KG1 (cell line): Measurements from ENCODE around the gene STK32C.
"Not testable (repeated sequence)": the region's sequence is repeated elsewhere in the genome, so short reads cannot be mapped to it uniquely, and the experiment has no call there.

Source experiments
- DNase-seq: peaks from one replicate; lab custom pipeline; 2025; lab: John Stamatoyannopoulos, UW

STK32C gene

GRCh38 chr10:132167041-132167674 lies 140.6 kb downstream of the STK32C start:
- DNase-seq = no peak

GRCh38 chr10:132166216-132166950 lies 141.4 kb downstream of the STK32C start:
- DNase-seq = no peak

DNA sequence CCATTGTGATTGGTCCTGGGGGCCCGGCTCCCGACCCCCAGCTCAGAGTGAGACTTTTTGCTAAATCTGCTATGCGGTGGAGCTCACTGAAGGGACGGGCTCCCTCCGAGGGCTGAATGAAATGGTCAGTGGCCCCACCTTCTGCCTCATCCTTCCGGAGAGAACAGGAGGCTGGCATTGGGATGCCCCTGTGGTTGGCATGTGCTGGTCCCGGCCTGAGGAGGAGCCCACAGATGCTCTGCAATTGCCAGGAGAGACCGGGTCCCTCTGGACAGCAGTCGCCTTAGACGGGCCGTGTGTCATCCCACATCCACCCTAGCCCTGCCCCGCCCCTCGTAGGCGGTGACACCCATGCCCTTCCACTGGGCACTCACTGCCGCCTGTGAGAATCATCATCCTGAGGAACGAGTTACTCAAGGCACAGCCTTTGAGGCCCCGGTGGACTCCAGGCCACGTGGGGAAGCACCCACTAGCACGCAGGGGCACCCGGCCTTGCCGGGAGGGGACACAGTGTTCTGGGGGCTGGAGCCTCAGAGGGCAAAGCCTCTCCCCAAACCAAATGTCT lies 142.3 kb downstream of the STK32C start:
- DNase-seq = no peak

- DNase-seq = no peak
Measured at GRCh38 chr10:132164761-132165278, 142.9 kb downstream of the STK32C start.

GRCh38 chr10:132163826-132164515 lies 143.8 kb downstream of the STK32C start:
- no peak for DNase-seq

- DNase-seq = no peak
Measured at GRCh38 chr10:132163278-132163765, 144.4 kb downstream of the STK32C start.

DNA sequence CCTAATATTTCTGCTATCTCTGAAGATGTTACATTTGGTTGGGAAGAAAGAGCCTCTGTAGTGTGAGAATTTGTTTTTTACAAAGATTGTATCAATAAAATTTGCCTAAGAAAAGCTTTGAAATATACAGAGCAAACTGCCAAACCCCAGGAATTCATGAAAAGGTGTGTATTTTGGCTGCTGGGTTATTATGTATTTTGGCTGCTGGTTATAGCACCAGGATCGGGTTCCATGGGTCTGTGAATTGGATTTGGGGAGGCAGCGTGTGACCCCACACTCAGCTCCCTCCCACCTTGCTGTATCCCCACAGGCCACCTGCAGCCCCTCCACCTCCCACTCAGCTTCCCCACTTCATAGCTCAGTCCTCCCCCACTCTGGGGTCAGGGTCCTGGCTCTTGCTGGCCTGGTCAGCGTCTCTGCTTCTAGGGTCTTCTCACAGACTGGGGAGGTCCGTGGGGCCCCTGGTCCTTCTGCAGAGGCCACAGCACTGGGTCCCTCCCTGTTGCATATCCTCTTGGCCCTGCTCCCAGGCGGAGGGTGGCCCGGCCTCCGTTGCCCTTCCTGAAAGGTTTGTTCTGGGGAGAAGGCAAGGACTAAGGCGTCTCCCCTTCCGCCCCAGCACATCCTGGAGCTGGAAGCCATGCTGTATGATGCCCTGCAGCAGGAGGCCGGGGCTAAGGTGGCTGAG lies 145.0 kb downstream of the STK32C start:
- no peak for DNase-seq

- DNase-seq = no peak
Measured at GRCh38 chr10:132162021-132162531, 145.7 kb downstream of the STK32C start.

DNA sequence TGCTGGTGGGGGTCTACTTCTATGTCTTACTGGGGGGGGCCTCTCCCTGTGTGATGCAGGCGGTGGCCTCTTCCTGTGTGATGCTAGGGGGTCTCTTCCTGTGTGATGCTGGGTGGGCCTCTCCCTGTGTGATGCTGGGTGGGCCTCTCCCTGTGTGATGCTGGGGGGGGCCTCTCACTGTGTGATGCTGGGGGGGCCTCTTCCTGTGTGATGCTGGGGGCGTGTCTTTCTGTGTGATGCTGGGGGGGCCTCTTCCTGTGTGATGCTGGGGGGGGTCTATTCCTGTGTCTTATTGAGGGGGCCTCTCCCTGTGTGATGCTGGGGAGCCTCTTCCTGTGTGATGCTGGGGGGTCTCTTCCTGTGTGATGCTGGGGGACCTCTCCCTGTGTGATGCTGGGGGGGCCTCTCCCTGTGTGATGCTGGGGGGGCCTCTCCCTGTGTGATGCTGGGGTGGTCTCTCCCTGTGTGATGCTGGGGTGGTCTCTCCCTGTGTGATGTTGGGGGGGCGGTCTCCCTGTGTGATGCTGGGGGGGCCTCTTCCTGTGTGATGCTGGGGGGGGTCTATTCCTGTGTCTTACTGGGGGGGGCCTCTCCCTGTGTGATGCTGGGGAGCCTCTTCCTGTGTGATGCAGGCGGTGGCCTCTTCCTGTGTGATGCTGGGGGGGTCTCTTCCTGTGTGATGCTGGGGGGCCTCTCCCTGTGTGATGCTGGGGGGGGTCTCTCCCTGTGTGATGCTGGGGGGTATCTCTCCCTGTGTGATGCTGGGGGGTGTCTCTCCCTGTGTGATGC lies 146.7 kb downstream of the STK32C start:
- not testable (repeated sequence) for DNase-seq

GRCh38 chr10:132160231-132160630 lies 147.5 kb downstream of the STK32C start:
- not testable (repeated sequence) for DNase-seq

GRCh38 chr10:132159302-132160230 lies 148.2 kb downstream of the STK32C start:
- DNase-seq = not testable (repeated sequence)

- no peak for DNase-seq
Measured at GRCh38 chr10:132158823-132159222, 148.9 kb downstream of the STK32C start.

DNA sequence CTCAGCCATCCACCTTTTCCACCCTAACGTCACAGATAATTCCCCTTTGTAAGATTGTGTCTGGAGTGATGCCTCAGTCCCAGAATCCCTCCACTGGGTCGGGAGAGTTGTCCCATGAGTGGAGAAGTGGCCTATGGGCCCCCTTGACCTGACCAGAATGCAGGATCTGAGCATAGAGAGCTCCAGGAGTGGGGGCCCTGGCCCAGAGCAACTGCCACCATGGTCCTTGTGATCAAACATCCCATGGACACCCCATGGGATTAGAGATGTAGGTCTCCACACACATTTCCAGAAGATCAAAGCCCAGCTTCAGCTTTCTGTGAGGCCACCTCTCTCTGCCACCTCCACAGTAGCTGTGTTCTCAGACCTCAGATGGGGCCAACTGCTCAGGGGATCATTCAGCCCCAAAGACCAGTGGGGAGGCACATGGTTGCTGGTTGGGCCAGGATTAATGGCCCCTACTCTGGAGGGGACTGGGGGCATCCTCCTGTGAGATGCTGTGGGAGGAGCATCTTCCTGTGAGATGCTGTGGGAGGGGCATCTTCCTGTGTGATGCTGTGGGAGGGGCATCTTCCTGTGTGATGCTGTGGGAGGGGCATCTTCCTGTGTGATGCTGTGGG lies 149.5 kb downstream of the STK32C start:
- DNase-seq = no peak
